ENCODE results near the gene CEP68. TPM values are rescaled to one million over a fixed set of nuclear protein-coding genes. Genes with fewer than 3 reads are reported as not detected.

Gene CEP68
- total RNA-seq, 4 donors from 2014 or later: 18.5 to 27.5 (median 25.3) TPM

DNA sequence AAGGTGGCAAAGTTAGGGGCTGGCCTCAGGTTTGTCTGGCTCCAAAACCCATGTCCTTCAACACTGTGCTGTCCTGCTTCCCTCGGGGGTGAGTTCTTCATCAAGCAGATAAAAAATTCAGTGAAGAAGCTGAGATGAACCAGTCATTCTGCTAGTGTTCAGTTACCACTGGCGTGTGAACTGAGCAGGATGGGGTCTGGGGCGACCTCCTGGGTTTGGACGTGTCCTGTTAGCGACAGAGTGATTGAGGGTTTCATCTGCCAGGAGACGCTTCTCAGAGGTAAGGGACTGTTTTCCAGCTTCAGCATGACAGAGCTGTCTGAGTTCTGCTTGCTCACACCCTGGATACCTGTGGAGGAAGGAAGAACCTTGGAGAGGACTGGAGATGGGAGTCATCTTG lies 14.6 kb downstream of the CEP68 start:
- intact Hi-C loops (cut with DNase I; ENCODE audit: low total_unique reads): no loop called here
- WGBS, 2 donors: 82 to 86% methylated on average over 6 of the region's 6 CpGs
- TF ChIP-seq POLR2A (IDR thresholded peaks at IDR 0.05): no peak
- TF ChIP-seq, protein P1, sequence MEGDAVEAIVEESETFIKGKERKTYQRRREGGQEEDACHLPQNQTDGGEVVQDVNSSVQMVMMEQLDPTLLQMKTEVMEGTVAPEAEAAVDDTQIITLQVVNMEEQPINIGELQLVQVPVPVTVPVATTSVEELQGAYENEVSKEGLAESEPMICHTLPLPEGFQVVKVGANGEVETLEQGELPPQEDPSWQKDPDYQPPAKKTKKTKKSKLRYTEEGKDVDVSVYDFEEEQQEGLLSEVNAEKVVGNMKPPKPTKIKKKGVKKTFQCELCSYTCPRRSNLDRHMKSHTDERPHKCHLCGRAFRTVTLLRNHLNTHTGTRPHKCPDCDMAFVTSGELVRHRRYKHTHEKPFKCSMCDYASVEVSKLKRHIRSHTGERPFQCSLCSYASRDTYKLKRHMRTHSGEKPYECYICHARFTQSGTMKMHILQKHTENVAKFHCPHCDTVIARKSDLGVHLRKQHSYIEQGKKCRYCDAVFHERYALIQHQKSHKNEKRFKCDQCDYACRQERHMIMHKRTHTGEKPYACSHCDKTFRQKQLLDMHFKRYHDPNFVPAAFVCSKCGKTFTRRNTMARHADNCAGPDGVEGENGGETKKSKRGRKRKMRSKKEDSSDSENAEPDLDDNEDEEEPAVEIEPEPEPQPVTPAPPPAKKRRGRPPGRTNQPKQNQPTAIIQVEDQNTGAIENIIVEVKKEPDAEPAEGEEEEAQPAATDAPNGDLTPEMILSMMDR (IDR thresholded peaks at IDR 0.05): no peak
- H3K4me3 ChIP-seq (ENCODE audit: low read depth, poor library complexity, severe bottlenecking): no peak overlapping the region
- DNase-seq (ENCODE audit: low spot score in 2 of 2): peak in 1 of 2 donors; percentile 65

GRCh38 chr2:65071499-65072180 lies 15.4 kb downstream of the CEP68 start:
- TF ChIP-seq, protein P1 (IDR thresholded peaks at IDR 0.05): no peak
- TF ChIP-seq POLR2A (IDR thresholded peaks at IDR 0.05): no peak
- intact Hi-C loops (cut with DNase I; ENCODE audit: low total_unique reads): no loop called here
- 72% methylated on average over 12 to 14 of the region's 14 CpGs for WGBS, 2 donors
- DNase-seq (ENCODE audit: low spot score in 2 of 2): peak in 1 of 2 donors; percentile 85
- H3K4me3 ChIP-seq (ENCODE audit: low read depth, poor library complexity, severe bottlenecking): no peak overlapping the region

- no peak overlapping the region for H3K4me3 ChIP-seq (ENCODE audit: low read depth, poor library complexity, severe bottlenecking)
- intact Hi-C loops (cut with DNase I; ENCODE audit: low total_unique reads): no loop called here
- WGBS, 2 donors: 85 to 88% methylated on average over 20 of the region's 20 CpGs
- DNase-seq (ENCODE audit: low spot score in 2 of 2): peak in 1 of 2 donors; percentile 82
- no peak for TF ChIP-seq POLR2A (IDR thresholded peaks at IDR 0.05)
- TF ChIP-seq, protein P1 (IDR thresholded peaks at IDR 0.05): no peak
These were observed 16.2 kb downstream of the CEP68 start for GRCh38 chr2:65072181-65072970.

DNA sequence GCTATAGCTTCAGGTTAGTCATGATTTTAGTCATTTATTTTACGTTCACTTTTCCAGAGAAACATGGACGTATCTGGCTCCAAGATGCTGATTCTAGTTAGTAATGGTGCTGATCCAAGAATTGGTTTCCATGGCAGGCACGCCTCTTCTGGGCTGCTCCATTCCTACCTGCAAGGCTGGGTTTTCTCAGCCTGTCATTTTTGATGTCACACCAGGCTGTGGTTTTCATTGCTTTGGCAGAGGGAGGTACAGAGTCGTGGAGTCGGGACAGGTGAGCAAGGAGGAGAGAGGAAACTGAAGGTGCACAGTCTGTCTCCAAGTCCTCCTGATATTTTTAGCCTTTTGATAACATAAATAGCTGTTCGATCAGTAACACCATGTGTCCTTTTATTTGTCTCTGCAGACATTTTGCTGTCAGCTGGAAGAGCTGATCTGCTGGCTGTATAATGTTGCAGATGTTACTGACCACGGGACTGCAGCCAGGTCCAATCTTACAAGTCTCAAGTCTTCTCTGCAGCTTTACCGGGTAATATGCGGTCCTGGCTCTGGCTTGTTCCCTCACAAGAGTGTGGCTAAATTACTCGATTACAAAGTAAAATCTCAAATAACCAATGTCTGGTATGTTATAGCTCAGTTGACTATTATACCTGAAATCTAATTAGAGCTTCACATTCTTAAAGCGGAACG lies 17.8 kb downstream of the CEP68 start:
- TF ChIP-seq POLR2A (IDR thresholded peaks at IDR 0.05): no peak
- TF ChIP-seq, protein P1 (IDR thresholded peaks at IDR 0.05): no peak
- intact Hi-C loops (cut with DNase I; ENCODE audit: low total_unique reads): no loop called here
- WGBS, 2 donors: 62 to 64% methylated on average over 12 of the region's 12 CpGs
- DNase-seq (ENCODE audit: low spot score in 2 of 2): peak in 1 of 2 donors; percentile 56
- no peak overlapping the region for H3K4me3 ChIP-seq (ENCODE audit: low read depth, poor library complexity, severe bottlenecking)

DNA sequence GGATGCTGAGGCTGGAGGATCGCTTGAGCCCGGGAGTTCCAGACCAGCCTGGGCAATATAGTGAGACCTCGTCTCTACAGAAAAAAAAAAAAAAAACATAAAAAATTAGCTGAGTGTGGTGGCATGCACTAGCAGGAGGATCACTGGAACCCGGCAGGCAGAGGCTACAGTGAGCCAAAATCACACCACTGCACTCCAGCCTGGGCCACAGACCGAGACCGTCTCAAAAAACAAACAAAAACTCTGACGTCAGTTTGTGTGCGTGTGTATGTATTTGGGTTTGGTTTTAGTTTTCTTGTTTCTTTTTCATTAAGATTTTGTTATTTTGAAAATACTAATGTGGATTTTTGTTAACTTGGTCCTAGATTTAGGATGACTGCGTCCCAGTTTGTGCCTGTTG lies 19.0 kb downstream of the CEP68 start:
- WGBS, 2 donors: 76 to 78% methylated on average over 9 of the region's 9 CpGs
- TF ChIP-seq POLR2A (IDR thresholded peaks at IDR 0.05): no peak
- TF ChIP-seq, protein P1 (IDR thresholded peaks at IDR 0.05): no peak
- intact Hi-C loops (cut with DNase I; ENCODE audit: low total_unique reads): no loop called here
- H3K4me3 ChIP-seq (ENCODE audit: low read depth, poor library complexity, severe bottlenecking): no peak overlapping the region
- no peak for DNase-seq (ENCODE audit: low spot score in 2 of 2)
